GM21825 (cell line): ENCODE results near the gene RRP1B.
"Not testable (repeated sequence)": the region's sequence is repeated elsewhere in the genome, so short reads cannot be mapped to it uniquely, and the experiment has no call there.

ENCODE experiments used
- ATAC-seq: cut with Tn5 transposase; IDR thresholded peaks from one replicate; pipeline ENCODE4 v1.9.1; 2021; ENCODE audit warnings: mild to moderate bottlenecking, moderate library complexity; ENCODE audit not compliant: unreplicated experiment

Gene RRP1B

GRCh38 chr21:43667191-43667904, 8.0 kb downstream of the RRP1B start:
- ATAC-seq = no peak

GRCh38 chr21:43669828-43670605, 10.7 kb downstream of the RRP1B start:
- no peak for ATAC-seq

GRCh38 chr21:43675871-43676270, 16.5 kb downstream of the RRP1B start:
- no peak for ATAC-seq

GRCh38 chr21:43676391-43676790, 17.0 kb downstream of the RRP1B start:
- no peak for ATAC-seq

- ATAC-seq = no peak
Observed at GRCh38 chr21:43679951-43680350, 20.6 kb downstream of the RRP1B start.

- ATAC-seq = not testable (repeated sequence)
Observed at GRCh38 chr21:43680421-43680820, 21.1 kb downstream of the RRP1B start.

- no peak for ATAC-seq
Observed at GRCh38 chr21:43681650-43682049, 22.3 kb downstream of the RRP1B start.

- ATAC-seq = no peak
Observed at GRCh38 chr21:43684424-43684823, 25.1 kb downstream of the RRP1B start.

GRCh38 chr21:43686811-43687565, 27.6 kb downstream of the RRP1B start:
- no peak for ATAC-seq

- no peak for ATAC-seq
Observed at GRCh38 chr21:43687566-43688399, 28.4 kb downstream of the RRP1B start.

GRCh38 chr21:43688906-43689305, 29.5 kb downstream of the RRP1B start:
- no peak for ATAC-seq

GRCh38 chr21:43689556-43690337, 30.4 kb downstream of the RRP1B start:
- no peak for ATAC-seq

- ATAC-seq = no peak
Observed at GRCh38 chr21:43690346-43690745, 31.0 kb downstream of the RRP1B start.

GRCh38 chr21:43691086-43691795, 31.9 kb downstream of the RRP1B start:
- ATAC-seq = no peak

GRCh38 chr21:43691801-43692200, 32.4 kb downstream of the RRP1B start:
- no peak for ATAC-seq

GRCh38 chr21:43692949-43693348, 33.6 kb downstream of the RRP1B start:
- no peak for ATAC-seq

GRCh38 chr21:43693981-43694380, 34.6 kb downstream of the RRP1B start:
- no peak for ATAC-seq

GRCh38 chr21:43694437-43695079, 35.2 kb downstream of the RRP1B start:
- no peak for ATAC-seq

- ATAC-seq = no peak
Observed at GRCh38 chr21:43696214-43696613, 36.9 kb downstream of the RRP1B start.
